SK-N-DZ (cell line): ENCODE results near the gene SS18L1.
A peak's percentile ranks its signal among the peaks of the same experiment; 100 is the strongest.
"Not testable (repeated sequence)": the region's sequence is repeated elsewhere in the genome, so short reads cannot be mapped to it uniquely, and the experiment has no call there.

ENCODE experiments used
- DNase-seq: peaks from one replicate; pipeline ENCODE4 v3.0.0-alpha.2; 2015; ENCODE audit warnings: low spot score

The SS18L1 gene

DNA sequence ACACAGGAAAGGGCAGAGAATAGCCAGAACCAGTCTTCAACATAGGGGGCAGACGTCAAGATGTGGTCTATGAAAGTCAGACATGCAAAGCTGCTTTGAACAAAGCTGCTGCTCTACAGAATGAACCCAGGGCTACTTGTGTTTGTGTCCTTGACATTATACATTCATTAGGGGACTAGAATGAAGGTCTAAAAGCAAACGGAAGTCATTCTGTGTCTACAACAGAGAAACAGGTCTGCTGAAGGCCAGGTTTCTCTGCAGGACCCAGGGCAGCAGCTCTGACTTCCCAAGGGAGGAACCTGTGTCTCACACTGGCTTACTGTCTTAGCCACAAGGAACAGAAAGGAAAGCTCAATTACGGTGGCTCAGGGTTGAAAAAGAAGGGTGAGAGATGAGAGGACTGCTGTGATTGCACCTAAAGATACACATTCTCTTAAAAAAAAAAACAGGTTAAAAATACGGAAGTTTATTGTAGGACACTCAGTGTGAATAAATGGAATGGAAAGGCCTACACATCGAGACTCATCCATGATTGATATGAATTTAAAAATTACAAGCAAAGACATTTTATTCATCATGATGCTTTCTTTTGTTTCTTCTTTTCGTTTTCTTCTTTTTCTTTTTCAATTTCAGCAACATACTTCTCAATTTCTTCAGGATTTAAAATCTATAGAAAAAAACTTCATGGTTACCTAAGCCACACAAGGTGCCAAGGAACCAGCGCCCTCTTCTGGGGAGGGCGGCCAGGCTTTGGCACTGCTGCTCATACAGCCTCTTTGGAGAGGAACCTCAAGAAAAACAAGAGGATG, 7.1 kb upstream of the SS18L1 start:
- DNase-seq: peak; percentile 69

DNA sequence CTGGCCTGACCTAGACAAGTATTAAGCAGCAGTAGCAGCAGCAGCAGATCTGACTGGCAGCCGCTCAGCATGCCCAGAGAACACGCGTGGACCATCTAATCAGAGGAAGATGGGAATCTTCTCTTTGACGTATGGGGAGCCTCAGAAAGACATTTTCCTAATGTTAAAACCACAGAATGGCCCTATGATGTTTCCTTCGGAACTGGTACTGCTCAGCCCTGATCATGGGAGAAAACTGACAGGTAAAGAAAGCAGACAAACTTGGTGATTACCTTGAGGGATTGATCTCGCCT, 6.5 kb upstream of the SS18L1 start:
- DNase-seq: no peak

DNA sequence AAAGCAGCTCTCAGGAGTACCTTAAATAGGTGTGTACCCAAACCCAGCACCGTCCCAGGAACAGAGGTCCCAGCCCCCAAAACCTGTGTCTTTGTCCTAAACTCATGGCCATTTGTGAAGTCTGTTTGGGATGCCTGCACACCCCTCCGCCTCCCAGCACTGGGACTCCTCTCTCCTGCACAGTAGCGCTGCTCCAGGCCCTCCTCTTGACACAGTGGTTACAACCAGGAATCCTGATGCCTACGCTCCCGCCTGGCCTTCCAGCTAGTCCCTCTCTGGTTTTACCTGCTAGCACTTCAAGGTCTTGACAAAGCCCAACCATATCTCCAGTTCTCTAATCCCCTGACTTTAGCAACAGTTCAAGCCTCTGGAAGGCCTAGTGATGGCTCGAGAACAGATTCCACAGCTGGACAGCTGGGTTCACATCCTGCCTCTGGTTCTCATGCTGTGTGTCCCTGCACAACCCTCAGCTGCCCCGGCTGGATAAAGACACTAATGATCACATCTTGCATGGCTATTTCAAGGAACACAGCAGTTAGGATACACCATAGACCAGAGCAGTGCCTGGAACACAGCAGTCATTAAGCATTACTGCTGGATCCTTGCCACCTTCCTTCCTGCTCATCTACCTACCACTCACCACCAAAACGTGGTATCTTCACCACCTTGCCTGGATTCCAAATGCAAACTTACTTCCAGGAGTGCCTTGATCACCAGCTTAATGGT, 5.9 kb upstream of the SS18L1 start:
- DNase-seq: no peak

DNA sequence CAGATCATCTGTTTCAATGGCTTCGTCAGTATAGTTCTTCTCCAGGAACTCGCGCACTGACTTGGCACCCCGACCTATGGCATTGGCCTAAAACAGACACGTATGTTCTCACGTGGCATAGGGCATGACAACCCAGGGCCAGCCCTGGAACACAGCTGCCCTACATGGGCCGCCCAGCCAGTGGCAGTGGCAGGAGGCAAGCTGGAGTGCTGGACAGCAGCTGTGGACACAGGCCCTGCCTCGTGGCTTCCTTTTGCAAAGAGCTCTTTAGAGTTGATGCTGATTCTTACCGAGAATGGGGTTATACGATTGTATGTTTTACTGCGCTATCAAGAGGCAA, 5.4 kb upstream of the SS18L1 start:
- no peak for DNase-seq

DNA sequence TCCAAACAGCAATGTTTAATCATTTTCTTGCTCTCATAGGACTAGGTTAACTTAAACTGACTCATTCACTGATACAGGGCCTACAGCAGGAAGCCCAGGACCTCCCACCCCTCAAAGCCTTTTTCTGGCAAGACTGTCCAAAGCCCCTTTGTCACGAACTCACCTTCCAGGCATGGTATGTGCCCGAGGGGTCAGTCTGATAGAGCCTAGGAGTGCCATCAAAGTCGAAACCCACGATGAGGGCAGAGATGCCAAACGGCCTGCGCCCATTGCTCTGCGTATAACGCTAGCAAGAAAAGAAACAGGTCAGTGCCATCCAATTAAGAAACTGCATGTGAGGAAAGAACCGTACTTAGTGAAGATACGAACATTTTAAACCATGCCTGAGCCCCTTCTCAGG, 4.7 kb upstream of the SS18L1 start:
- DNase-seq: no peak

DNA sequence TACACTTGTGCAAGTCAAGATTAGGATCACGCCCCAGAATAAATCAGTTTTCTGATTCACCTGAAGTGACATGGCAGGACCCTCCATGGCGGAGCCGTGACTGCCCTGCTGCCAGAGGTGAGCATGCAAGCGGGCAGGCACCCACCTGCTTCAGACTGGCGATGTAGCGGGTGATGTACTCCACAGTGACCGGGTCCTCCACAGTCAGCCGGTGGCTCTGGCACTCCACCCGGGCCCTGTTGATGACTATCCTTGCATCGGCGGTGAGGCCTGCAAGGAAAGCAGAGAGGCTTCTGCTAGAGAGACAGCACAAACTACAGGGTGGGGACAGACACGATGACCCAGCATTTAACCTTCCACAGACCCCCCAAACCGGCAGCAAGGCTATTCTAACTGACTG, 3.9 kb upstream of the SS18L1 start:
- no peak for DNase-seq

DNA sequence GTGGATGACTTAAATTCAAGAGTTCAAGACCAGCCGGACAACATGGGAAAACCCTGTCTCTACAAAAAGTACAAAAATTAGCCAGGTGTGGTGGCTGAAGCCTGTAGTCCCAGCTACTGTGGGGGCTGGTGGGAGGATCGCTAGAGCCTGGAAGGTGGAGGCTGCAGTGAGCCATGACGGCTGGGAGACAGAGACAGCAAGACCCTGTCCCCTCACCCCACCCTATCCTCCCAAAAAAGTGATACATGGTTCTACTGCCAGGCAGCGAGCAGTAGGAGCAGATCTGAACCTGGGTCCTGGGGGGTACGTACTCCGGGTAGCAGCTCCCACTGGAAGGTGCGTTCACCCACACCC, 2.5 kb upstream of the SS18L1 start:
- no peak for DNase-seq

DNA sequence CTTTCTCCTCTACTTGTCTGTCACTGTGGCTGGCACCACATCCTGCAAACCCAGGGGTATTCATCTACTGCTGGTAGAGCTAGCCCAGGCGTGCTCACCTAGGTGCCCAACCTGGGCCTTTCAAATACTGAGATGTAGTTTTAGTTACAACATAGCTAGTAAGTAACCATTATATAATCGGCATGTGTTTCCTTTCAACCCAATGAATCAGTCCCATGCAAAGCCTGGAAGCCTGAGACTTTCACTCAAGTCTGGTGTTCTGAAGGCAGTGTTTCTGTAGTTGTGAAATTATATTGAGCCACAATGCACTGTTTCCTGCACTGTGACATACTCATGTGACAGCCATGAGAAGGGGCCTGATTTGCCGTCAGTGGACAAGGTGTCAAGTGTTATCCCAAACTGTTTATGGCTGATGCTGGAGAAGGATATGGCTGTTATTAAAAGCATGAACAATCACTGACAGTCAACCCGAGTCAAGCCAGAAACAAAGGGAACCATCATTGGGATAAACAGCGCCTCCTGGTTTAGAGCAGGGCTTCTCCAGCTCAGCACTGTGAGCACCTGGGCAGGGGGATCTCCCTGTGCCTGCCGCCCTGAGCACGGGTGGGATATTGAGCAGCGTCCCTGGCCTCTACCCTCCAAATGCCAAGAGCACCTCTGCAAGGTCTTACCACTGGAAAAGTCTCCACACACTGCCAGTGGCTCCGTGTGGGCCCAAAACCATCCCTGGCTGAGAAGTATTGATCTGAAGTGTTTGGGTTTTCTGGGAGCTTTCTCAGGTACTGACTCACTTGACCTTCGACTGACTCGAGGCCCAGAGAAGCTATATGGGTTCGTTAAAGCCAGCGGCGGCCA, 1.9 kb upstream of the SS18L1 start:
- DNase-seq: peak; percentile 60

DNA sequence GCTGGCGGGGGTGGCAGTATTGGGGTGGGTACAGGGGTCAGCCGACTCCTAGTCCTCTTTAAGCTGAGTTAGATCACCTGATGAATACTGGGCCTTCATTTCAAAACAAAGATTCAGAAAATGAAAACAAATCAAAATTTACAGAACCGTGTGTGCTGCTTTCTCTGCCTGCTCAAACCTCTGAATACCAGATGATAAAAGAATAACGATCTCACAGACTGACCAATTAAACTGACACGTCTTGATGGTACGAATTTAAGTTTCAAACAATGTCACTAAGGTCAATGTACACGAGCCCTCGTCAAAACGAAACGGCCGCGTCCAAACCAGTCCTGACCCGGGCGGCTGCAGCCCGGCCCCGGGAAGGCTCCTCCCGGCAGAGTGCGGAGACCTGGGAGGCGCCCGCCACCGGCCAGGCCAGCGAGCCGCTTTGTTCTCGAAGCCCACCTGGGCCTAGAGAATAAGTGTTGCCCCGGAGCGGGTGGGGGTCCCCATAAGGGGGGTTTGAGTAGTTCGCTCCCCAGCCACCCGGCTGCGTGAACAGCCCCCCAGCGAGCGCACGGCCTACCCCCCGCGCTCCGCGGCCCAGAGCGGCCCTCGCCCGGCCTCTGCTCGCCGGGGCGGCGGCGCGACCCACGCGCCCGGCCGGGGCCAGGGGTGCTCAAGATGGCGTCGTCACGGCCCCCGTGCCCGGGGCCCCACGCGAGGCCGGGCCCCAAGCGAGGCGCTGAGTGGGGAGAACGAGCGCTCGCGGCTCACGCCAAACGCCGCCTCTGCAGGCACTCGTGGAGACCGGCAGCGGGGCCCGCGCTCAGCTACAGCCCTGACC, 1.1 kb upstream of the SS18L1 start:
- DNase-seq: no peak

DNA sequence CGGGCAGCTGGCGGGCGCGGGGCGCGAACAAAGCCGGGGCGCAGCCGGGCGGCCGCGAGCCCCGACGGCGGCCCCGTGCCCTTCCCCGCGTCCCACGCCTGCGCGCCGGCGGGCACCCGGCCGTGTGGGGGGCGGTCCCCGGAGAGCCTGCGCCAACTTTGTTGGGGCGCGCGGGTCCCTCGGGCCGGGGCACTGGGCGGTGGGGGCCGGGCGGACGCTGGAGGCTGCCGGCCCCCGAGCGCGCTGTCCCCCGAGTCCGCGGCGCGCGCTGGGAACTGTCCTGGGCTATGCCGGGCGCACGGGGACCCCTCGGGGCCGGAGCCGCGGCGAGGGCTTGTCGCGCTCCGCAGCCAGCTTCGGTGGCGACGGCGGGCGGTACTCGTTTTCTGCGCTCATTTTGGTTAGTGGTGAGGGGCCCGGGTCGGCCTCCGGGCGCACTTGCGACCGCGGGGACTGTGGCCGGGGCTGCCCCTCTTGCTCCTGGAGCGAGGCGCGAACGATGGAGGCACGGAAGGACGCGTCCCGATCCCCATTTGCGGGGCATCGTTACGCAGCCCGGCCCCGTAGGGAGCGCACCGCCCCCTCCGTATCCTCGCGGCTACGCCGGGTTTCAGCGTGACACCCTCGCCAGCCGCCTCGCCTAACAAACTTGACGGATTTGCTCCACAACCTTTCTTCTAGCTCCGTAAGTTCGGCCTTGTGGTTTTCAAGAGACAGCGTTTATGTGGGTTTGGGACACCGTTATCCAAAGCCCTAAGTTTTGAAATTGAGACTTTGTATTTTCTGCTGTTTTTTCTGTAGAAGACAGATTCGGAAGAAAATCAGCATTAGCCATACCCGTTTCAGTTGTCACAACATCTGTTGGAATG, 622 bp downstream of the SS18L1 start:
- DNase-seq: peak; percentile 56

DNA sequence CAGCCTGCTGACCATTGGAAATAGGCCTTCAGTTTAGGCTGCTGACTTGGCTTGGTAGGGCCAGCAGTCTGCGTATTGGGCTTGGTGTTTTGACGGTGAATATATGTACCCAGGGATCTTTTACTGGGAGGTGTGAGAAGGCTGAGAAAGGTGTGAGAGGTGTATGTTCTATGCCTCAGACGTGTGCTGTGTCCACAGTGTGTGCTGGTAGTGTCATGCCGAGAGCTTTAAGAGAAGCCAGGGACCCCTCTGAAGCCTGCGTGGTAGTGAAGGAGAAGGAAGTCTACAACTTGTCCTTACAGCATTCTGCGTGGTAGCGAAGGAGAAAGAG, 2.1 kb downstream of the SS18L1 start:
- DNase-seq: no peak

DNA sequence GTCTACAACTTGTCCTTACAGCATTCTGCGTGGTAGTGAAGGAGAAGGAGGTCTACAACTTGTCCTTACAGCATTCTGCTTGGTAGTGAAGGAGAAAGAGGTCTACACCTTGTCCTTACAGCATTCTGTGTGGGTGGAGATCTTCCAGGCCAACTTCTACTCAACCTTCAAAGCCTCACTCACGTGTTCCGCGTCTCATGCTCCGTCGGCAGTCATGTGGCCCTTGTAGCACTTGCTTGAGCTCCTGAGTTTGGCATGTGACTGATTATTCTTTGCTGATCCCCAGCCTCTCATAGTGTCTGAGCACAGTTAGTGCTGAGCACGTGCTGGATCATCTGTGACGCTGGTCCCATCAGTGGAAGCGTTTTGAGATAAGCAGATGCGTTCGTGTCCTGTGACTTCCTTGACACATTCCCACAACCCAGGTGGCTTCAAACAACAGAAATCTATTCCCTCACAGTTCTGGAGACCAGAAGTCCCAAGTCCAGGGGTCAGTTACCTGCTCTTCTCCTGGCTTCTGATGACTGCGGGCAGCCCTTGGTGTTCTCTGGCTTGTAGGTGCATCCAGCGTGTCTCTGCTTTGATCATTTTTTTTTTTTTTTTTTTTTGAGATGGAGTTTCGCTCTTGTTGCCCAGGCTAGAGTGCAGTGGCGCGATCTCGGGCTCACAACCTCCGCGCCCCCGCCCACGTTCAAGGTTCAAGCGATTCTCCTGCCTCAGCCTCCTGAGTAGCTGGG, 2.6 kb downstream of the SS18L1 start:
- no peak for DNase-seq

DNA sequence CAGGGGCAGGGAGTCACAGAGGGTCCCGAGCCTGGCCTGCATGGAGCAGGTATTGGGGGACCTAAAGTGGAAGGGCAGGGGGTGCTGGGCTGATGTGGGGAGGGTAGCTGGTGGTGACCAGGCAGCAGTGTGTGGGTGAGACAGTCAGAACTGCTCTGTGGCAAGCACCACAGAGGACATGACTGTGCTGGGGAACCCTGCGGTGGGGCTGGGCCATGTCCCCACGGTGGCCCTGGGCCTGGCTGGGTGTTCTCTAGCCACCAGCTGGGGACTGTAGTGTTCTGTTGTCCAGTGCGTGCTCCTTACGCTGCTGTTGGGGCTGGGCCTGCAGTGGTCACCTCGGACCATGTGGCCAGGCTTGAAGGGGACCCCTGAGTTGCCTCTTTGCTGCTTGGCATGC, 3.6 kb downstream of the SS18L1 start:
- no peak for DNase-seq

DNA sequence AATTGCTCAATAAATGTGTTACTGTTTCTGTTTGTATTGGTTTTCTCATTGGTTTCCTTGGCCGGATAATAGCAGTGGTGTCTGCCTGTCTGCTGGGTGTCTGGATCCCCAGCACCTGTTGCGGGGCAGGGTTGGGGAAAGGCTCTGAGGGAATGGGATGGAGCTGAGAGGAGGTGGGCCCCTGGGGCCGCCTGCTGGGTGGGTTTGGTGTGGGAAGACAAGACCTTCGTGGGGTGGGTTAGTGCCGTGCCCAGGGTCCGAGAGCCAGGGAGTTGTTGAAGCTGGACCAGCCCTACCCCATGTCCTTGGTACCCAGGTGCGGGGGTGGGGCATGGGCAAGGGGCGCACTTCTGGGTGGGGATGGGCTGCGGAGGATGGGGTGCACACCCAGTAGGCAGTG, 4.0 kb downstream of the SS18L1 start:
- DNase-seq: no peak

DNA sequence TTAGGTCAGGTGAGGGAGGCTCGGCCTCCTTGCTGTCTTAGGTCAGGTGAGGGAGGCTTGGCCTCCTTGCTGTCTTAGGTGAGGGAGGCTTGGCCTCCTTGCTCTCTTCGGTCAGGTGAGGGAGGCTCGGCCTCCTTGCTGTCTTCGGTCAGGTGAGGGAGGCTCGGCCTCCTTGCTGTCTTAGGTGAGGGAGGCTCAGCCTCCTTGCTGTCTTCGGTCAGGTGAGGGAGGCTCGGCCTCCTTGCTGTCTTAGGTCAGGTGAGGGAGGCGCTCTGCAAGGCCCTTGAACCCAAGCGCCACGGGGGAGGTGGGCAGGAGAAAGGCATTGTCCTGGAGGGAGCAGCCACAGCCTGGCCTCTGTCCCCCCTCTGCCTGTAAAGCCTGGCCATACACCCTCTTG, 4.8 kb downstream of the SS18L1 start:
- not testable (repeated sequence) for DNase-seq

DNA sequence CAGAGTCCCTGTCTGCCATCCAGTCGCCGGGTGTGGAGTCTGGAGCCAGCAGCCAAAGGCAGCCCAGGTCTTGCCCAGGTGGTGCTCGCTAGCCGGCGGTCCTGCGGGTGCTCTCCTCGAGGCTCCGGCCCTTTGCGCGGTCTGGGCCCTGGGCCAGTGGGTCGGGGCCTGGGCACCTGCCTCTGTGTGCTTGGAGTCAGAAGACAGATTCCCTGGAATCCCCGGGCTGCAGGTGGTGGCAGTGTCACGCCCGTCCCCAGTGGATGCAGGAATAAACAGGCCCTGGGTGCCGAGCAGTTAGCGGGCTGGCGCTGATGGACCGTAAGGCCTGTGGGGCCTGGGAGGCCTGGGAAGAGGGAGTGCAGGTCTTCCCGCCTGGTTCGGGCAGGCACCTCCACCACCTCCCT, 5.3 kb downstream of the SS18L1 start:
- DNase-seq: no peak

DNA sequence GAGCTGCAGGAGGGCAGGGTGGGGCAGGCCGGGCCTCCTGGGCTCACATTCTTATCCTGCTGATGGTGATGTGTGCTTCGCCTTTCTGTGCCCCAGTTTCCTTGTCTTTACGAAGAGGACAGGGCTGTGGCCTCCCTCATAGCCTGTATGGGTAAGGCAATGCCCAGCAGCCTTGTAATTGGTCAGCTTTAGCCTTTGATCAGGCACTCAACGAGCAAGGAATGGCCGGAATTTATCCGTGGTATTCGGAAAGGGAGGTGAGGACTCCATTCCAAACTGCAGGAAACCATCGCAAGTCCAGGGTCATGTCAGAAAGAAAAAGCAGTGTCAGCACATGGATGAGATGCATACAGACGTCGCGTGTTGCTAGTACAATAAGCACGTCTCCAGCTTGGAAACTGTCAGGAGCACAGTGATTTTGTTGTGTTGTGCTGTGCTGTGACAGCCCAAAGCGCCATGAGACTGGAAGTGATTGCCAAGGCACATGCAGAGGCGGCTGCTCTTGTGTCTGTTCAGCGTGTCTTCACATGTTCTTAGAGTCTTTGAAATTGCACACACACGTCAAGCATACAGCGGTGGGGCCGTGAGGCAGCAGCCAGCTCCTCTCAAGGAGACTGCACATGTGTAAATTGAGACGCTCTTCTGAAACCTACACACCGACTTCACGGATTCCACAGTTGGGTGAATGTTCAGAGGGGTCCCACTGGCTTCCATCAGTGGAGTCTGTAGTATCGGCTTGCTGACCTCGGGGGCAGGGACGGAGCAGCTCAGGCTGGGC, 6.2 kb downstream of the SS18L1 start:
- no peak for DNase-seq

DNA sequence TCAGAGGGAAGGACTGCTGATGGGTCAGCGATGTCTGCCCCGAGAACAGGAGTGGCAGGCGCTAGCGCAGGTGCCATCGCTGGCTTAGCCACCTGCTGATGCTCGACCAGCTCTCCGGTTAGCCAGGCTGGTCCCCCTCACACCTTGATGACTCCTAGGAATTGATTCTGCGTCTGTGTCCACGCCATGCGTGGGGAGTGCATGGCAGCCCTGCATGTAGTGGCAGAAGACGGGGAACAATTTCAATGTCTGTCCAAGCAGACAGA, 6.7 kb downstream of the SS18L1 start:
- no peak for DNase-seq

DNA sequence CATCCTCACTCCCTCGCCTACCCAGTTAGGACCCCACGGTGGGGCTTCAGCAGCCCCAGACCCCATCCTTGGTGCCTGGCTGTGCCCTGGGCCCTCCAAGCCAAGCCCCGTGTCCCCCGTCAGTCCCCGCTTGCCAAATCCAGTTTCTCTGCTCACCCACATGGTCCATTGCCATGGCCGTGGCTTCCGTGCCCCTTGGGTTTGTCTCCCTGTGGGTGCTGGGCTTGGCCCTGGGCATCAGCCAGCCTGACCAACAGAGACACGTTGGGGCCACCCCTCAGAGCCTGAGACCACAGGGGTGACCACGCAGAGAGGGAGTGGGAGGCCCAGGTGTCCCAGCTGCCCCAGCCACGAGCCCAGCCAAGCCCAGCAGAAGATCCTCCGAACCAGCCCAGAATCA, 7.7 kb downstream of the SS18L1 start:
- no peak for DNase-seq

DNA sequence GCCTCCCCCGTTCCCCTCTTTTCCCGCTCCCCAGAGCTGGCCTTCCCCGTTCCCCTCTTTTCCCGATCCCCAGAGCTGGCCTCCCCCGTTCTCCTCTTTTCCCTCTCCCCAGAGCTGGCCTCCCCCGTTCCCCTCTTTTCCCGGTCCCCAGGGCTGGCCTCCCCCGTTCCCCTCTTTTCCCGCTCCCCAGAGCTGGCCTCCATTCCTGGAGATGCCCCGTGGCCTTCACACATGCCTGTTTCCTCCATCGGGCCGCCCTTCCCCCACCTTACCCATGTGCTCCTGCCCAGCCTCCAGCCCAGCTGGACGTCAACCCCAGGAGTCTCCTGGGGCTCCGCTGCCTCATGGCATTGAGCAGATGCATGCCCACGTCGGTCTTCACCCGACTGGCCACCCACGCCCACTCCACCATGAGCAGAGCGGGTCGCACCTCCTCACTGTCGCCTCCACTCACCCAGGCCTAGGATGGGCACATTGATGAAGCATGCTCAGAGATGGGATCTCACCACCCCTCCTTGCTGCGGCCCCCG, 8.3 kb downstream of the SS18L1 start:
- no peak for DNase-seq
